ENCODE data around the gene NALCN. TPM values are rescaled to one million over a fixed set of nuclear protein-coding genes. Genes with fewer than 3 reads are reported as not detected.
A peak's percentile ranks its signal among the peaks of the same experiment; 100 is the strongest.

Gene NALCN
- total and polyA plus RNA-seq, 2 experiments from 2014 or later = 0.33 to 0.57 TPM

DNA sequence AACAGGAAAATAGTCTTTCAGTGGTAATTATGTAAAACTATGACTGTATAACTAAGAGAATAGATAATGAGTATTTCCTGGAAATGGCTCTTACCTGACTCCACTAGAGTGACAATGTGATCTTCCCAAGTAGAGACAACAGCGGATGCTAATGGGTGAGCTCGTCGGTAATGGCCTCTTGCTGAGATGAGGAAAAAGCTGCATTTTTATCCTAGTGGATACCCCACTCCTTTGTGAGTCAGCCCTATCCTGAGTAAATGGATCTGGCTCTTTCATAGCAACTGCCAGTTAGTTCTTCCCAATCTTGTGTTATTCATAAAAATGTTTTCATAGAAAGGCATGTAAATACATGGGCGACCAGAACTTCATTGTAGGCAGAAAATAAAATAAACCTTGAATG, 299.5 kb downstream of the NALCN start:
- H3K79me2 ChIP-seq = no peaks in the 10 kb centered on the region
- H3K27me3 ChIP-seq = peaks cover 6% of the 10 kb centered on the region
- H3K4me1 ChIP-seq (ENCODE audit: insufficient read depth) = no peaks in the 10 kb centered on the region
- H3K4me3 ChIP-seq = no peak overlapping the region
- H3K4me2 ChIP-seq = no peak overlapping the region
- no peaks in the 10 kb centered on the region for H3K9me3 ChIP-seq (ENCODE audit: low read depth)
- H4K20me1 ChIP-seq (ENCODE audit: insufficient read depth, poor library complexity, severe bottlenecking) = no peaks in the 10 kb centered on the region
- no peaks in the 10 kb centered on the region for H3K36me3 ChIP-seq (replicated peaks; ENCODE audit: insufficient read depth, low read depth)
- no peaks in the 10 kb centered on the region for H3K9me2 ChIP-seq (replicated peaks; ENCODE audit: insufficient read depth)
- TF ChIP-seq EZH2 (IDR thresholded peaks at IDR 0.05; ENCODE audit: borderline replicate concordance) (no peak), EZH2phosphoT487 (IDR thresholded peaks at IDR 0.05; ENCODE audit: low read depth, severe bottlenecking, unreplicated experiment) (no peak)
- TF ChIP-seq, protein P1, sequence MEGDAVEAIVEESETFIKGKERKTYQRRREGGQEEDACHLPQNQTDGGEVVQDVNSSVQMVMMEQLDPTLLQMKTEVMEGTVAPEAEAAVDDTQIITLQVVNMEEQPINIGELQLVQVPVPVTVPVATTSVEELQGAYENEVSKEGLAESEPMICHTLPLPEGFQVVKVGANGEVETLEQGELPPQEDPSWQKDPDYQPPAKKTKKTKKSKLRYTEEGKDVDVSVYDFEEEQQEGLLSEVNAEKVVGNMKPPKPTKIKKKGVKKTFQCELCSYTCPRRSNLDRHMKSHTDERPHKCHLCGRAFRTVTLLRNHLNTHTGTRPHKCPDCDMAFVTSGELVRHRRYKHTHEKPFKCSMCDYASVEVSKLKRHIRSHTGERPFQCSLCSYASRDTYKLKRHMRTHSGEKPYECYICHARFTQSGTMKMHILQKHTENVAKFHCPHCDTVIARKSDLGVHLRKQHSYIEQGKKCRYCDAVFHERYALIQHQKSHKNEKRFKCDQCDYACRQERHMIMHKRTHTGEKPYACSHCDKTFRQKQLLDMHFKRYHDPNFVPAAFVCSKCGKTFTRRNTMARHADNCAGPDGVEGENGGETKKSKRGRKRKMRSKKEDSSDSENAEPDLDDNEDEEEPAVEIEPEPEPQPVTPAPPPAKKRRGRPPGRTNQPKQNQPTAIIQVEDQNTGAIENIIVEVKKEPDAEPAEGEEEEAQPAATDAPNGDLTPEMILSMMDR (IDR thresholded peaks at IDR 0.05; ENCODE audit: poor library complexity) = no peak
- 63% methylated on average over 4 of the region's 4 CpGs for WGBS (ENCODE audit: low lambda C conversion rate, missing lambda C conversion rate)
- H3K27ac ChIP-seq = no peak overlapping the region
- DNase-seq (ENCODE audit: low spot score) = no peak
- no peak overlapping the region for H2AFZ ChIP-seq

- H2AFZ ChIP-seq = no peak overlapping the region
- DNase-seq (ENCODE audit: low spot score) = no peak
- H3K4me3 ChIP-seq = no peak overlapping the region
- no peaks in the 10 kb centered on the region for H3K9me3 ChIP-seq (ENCODE audit: low read depth)
- no peak overlapping the region for H3K27ac ChIP-seq
- no peaks in the 10 kb centered on the region for H3K4me1 ChIP-seq (ENCODE audit: insufficient read depth)
- no peaks in the 10 kb centered on the region for H3K79me2 ChIP-seq
- WGBS (ENCODE audit: low lambda C conversion rate, missing lambda C conversion rate) = 57% methylated on average over 4 of the region's 4 CpGs
- H4K20me1 ChIP-seq (ENCODE audit: insufficient read depth, poor library complexity, severe bottlenecking) = no peaks in the 10 kb centered on the region
- peaks cover 6% of the 10 kb centered on the region for H3K27me3 ChIP-seq
- TF ChIP-seq EZH2 (IDR thresholded peaks at IDR 0.05; ENCODE audit: borderline replicate concordance) = no peak
- TF ChIP-seq EZH2phosphoT487 (IDR thresholded peaks at IDR 0.05; ENCODE audit: low read depth, severe bottlenecking, unreplicated experiment) = no peak
- TF ChIP-seq, protein P1 (IDR thresholded peaks at IDR 0.05; ENCODE audit: poor library complexity) = no peak
- H3K36me3 ChIP-seq (replicated peaks; ENCODE audit: insufficient read depth, low read depth) = no peaks in the 10 kb centered on the region
- no peak overlapping the region for H3K4me2 ChIP-seq
- no peaks in the 10 kb centered on the region for H3K9me2 ChIP-seq (replicated peaks; ENCODE audit: insufficient read depth)
These were observed 300.0 kb downstream of the NALCN start for GRCh38 chr13:101116341-101116740.

- no peaks in the 10 kb centered on the region for H3K9me3 ChIP-seq (ENCODE audit: low read depth)
- no peak overlapping the region for H3K27ac ChIP-seq
- H3K4me1 ChIP-seq (ENCODE audit: insufficient read depth) = no peaks in the 10 kb centered on the region
- H2AFZ ChIP-seq = no peak overlapping the region
- H3K27me3 ChIP-seq = peaks cover 6% of the 10 kb centered on the region
- no peak overlapping the region for H3K4me3 ChIP-seq
- peak; percentile 19 for DNase-seq (ENCODE audit: low spot score)
- TF ChIP-seq, protein P1 (IDR thresholded peaks at IDR 0.05; ENCODE audit: poor library complexity) = peak; percentile 32
- TF ChIP-seq EZH2phosphoT487 (IDR thresholded peaks at IDR 0.05; ENCODE audit: low read depth, severe bottlenecking, unreplicated experiment) = no peak
- H3K4me2 ChIP-seq = no peak overlapping the region
- no peaks in the 10 kb centered on the region for H3K36me3 ChIP-seq (replicated peaks; ENCODE audit: insufficient read depth, low read depth)
- H3K79me2 ChIP-seq = no peaks in the 10 kb centered on the region
- H3K9me2 ChIP-seq (replicated peaks; ENCODE audit: insufficient read depth) = no peaks in the 10 kb centered on the region
- H4K20me1 ChIP-seq (ENCODE audit: insufficient read depth, poor library complexity, severe bottlenecking) = no peaks in the 10 kb centered on the region
These were observed 300.5 kb downstream of the NALCN start for GRCh38 chr13:101115762-101116171.

GRCh38 chr13:101111894-101112293, 304.4 kb downstream of the NALCN start:
- no peaks in the 10 kb centered on the region for H3K27me3 ChIP-seq
- no peak overlapping the region for H3K27ac ChIP-seq
- H3K9me3 ChIP-seq (ENCODE audit: low read depth) = no peaks in the 10 kb centered on the region
- no peaks in the 10 kb centered on the region for H3K9me2 ChIP-seq (replicated peaks; ENCODE audit: insufficient read depth)
- DNase-seq (ENCODE audit: low spot score) = no peak
- H3K36me3 ChIP-seq (replicated peaks; ENCODE audit: insufficient read depth, low read depth) = no peaks in the 10 kb centered on the region
- no peak overlapping the region for H3K4me2 ChIP-seq
- TF ChIP-seq, protein P1 (IDR thresholded peaks at IDR 0.05; ENCODE audit: poor library complexity) = no peak
- TF ChIP-seq EZH2 (IDR thresholded peaks at IDR 0.05; ENCODE audit: borderline replicate concordance) (no peak), EZH2phosphoT487 (IDR thresholded peaks at IDR 0.05; ENCODE audit: low read depth, severe bottlenecking, unreplicated experiment) (no peak)
- no peaks in the 10 kb centered on the region for H3K79me2 ChIP-seq
- H2AFZ ChIP-seq = no peak overlapping the region
- no peaks in the 10 kb centered on the region for H3K4me1 ChIP-seq (ENCODE audit: insufficient read depth)
- 61% methylated on average over 2 of the region's 2 CpGs for WGBS (ENCODE audit: low lambda C conversion rate, missing lambda C conversion rate)
- no peaks in the 10 kb centered on the region for H4K20me1 ChIP-seq (ENCODE audit: insufficient read depth, poor library complexity, severe bottlenecking)
- H3K4me3 ChIP-seq = no peak overlapping the region

Data from hepatocyte (in vitro differentiated cells).